Activated B cell treated with CpG ODN at 0.5 μM for 24 hours (primary cell): ENCODE data around the gene SLC6A19. TPM values are rescaled to one million over a fixed set of nuclear protein-coding genes. Genes with fewer than 3 reads are reported as not detected.

Experiments used
- ATAC-seq: fragments of 200-7000 bp; cut with Tn5 transposase; one replicate; pipeline ENCODE4 v1.10.0; 2021; ENCODE audit warnings: low read depth, mild to moderate bottlenecking, moderate library complexity
- CTCF ChIA-PET: fragments of 350-600 bp; sonication (Branson Sonifier 250); formaldehyde crosslinking; loops from one replicate; lab custom pipeline; 2021; ENCODE audit warnings: antibody characterized with exemption; lab: Charles Lee
- POLR2A ChIA-PET: fragments of 350-600 bp; sonication (Branson Sonifier 250); formaldehyde crosslinking; loops from one replicate; lab custom pipeline; 2021; ENCODE audit warnings: antibody characterized with exemption; lab: Charles Lee
- DNase-seq: peaks from one replicate; pipeline ENCODE4 v3.0.0; 2022
- H3K27ac Mint-ChIP-seq: one replicate; pipeline ENCODE4 v1.8.0; 2020; ENCODE audit warnings: mixed read lengths
- H3K27me3 Mint-ChIP-seq: one replicate; pipeline ENCODE4 v1.8.0; 2021; ENCODE audit warnings: mixed read lengths
- H3K36me3 Mint-ChIP-seq: one replicate; pipeline ENCODE4 v1.8.0; 2021; ENCODE audit warnings: low read depth, mixed read lengths
- H3K4me1 Mint-ChIP-seq: one replicate; pipeline ENCODE4 v1.8.0; 2021; ENCODE audit warnings: mixed read lengths
- H3K4me3 Mint-ChIP-seq: one replicate; pipeline ENCODE4 v1.8.0; 2020; ENCODE audit warnings: mild to moderate bottlenecking, mixed read lengths
- H3K9me3 Mint-ChIP-seq: one replicate; pipeline ENCODE4 v1.8.0; 2020; ENCODE audit warnings: mixed read lengths
- CTCF ChIP-seq: fragments of 200-600 bp; IDR thresholded peaks from one replicate; pipeline ENCODE4 v1.8.0; 2022; ENCODE audit warnings: antibody characterized with exemption, mild to moderate bottlenecking
- intact Hi-C: fragments of 100-400 bp; cut with micrococcal nuclease; formaldehyde crosslinking; loops from one replicate; pipeline ENCODE4 v1.15.1; 2024
- total RNA-seq: library from RNA; stranded (reverse); gene quantifications from 2 replicates; pipeline ENCODE4 v1.2.3, GENCODE V29; 2022

The SLC6A19 gene
- total RNA-seq, 1 donor from 2014 or later, result not detected

GRCh38 chr5:1162751-1163150 lies 38.6 kb upstream of the SLC6A19 start:
- no peak for TF ChIP-seq CTCF
- ChIA-PET CTCF (no interaction called here), POLR2A (no interaction called here)
- H3K9me3 Mint-ChIP-seq, result peaks cover 1% of the 10 kb centered on the region
- H3K4me1 Mint-ChIP-seq, result peaks cover 10% of the 10 kb centered on the region
- H3K4me3 Mint-ChIP-seq, result no peak overlapping the region
- DNase-seq, result no peak
- ATAC-seq, result no peak
- H3K36me3 Mint-ChIP-seq, result no peaks in the 10 kb centered on the region
- peaks cover 21% of the 10 kb centered on the region for H3K27me3 Mint-ChIP-seq
- no peak overlapping the region for H3K27ac Mint-ChIP-seq
- intact Hi-C loops, result no loop called here

GRCh38 chr5:1163366-1163765 lies 38.0 kb upstream of the SLC6A19 start:
- no peaks in the 10 kb centered on the region for H3K9me3 Mint-ChIP-seq
- no peak overlapping the region for H3K27ac Mint-ChIP-seq
- ChIA-PET CTCF (no interaction called here), POLR2A (no interaction called here)
- no peak for TF ChIP-seq CTCF
- no peak for ATAC-seq
- no peak overlapping the region for H3K4me3 Mint-ChIP-seq
- intact Hi-C loops, result no loop called here
- no peaks in the 10 kb centered on the region for H3K36me3 Mint-ChIP-seq
- peaks cover 23% of the 10 kb centered on the region for H3K27me3 Mint-ChIP-seq
- peaks cover 16% of the 10 kb centered on the region for H3K4me1 Mint-ChIP-seq
- DNase-seq, result no peak

GRCh38 chr5:1163879-1164278 lies 37.5 kb upstream of the SLC6A19 start:
- ChIA-PET POLR2A (no interaction called here), CTCF (no interaction called here)
- H3K27ac Mint-ChIP-seq, result no peak overlapping the region
- ATAC-seq (no peak), DNase-seq (no peak)
- H3K9me3 Mint-ChIP-seq, result no peaks in the 10 kb centered on the region
- peaks cover 16% of the 10 kb centered on the region for H3K4me1 Mint-ChIP-seq
- intact Hi-C loops, result no loop called here
- no peak overlapping the region for H3K4me3 Mint-ChIP-seq
- H3K36me3 Mint-ChIP-seq, result no peaks in the 10 kb centered on the region
- H3K27me3 Mint-ChIP-seq, result peaks cover 18% of the 10 kb centered on the region
- no peak for TF ChIP-seq CTCF

GRCh38 chr5:1164696-1165630 lies 36.4 kb upstream of the SLC6A19 start:
- intact Hi-C loops, result loop anchor here (5.0 kb wide), 2 partner anchors 312 to 493 kb away; no protein-coding TSS in a partner anchor
- DNase-seq (no peak), ATAC-seq (no peak)
- H3K9me3 Mint-ChIP-seq, result no peaks in the 10 kb centered on the region
- CTCF ChIA-PET, result interaction anchor here (1.3 to 1.6 kb wide), 2 partner anchors 241 to 480 kb away, joined by 4 read pairs; no protein-coding TSS in a partner anchor
- peaks cover 11% of the 10 kb centered on the region for H3K27me3 Mint-ChIP-seq
- H3K4me3 Mint-ChIP-seq, result no peak overlapping the region
- H3K36me3 Mint-ChIP-seq, result no peaks in the 10 kb centered on the region
- no peak overlapping the region for H3K27ac Mint-ChIP-seq
- TF ChIP-seq CTCF, result no peak
- H3K4me1 Mint-ChIP-seq, result peaks cover 16% of the 10 kb centered on the region
- POLR2A ChIA-PET, result no interaction called here

- CTCF ChIA-PET, result interaction anchor here (1.3 to 1.6 kb wide), 2 partner anchors 242 to 479 kb away, joined by 4 read pairs; no protein-coding TSS in a partner anchor
- Mint-ChIP-seq H3K36me3 (no peaks in the 10 kb centered on the region), H3K4me3 (no peak overlapping the region)
Observed at GRCh38 chr5:1165864-1166263, 35.5 kb upstream of the SLC6A19 start.

More at GRCh38 chr5:1165864-1166263, 35.5 kb upstream of the SLC6A19 start:
- ATAC-seq, result no peak
- DNase-seq, result no peak
- POLR2A ChIA-PET, result no interaction called here
- peaks cover 10% of the 10 kb centered on the region for H3K27me3 Mint-ChIP-seq
- peaks cover 16% of the 10 kb centered on the region for H3K4me1 Mint-ChIP-seq
- no peak overlapping the region for H3K27ac Mint-ChIP-seq
- no peak for TF ChIP-seq CTCF
- intact Hi-C loops, result loop anchor here (5.0 kb wide), 2 partner anchors 311 to 494 kb away; no protein-coding TSS in a partner anchor
- no peaks in the 10 kb centered on the region for H3K9me3 Mint-ChIP-seq
